Measurements from ENCODE around the gene CGREF1.

- TF ChIP-seq, protein P1, sequence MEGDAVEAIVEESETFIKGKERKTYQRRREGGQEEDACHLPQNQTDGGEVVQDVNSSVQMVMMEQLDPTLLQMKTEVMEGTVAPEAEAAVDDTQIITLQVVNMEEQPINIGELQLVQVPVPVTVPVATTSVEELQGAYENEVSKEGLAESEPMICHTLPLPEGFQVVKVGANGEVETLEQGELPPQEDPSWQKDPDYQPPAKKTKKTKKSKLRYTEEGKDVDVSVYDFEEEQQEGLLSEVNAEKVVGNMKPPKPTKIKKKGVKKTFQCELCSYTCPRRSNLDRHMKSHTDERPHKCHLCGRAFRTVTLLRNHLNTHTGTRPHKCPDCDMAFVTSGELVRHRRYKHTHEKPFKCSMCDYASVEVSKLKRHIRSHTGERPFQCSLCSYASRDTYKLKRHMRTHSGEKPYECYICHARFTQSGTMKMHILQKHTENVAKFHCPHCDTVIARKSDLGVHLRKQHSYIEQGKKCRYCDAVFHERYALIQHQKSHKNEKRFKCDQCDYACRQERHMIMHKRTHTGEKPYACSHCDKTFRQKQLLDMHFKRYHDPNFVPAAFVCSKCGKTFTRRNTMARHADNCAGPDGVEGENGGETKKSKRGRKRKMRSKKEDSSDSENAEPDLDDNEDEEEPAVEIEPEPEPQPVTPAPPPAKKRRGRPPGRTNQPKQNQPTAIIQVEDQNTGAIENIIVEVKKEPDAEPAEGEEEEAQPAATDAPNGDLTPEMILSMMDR (IDR thresholded peaks at IDR 0.05): no peak
- TF ChIP-seq EZH2 (IDR thresholded peaks at IDR 0.05; ENCODE audit: borderline replicate concordance, insufficient read depth, low read depth, low read length, poor library complexity, severe bottlenecking): no peak
Measured at GRCh38 chr2:27164960-27165763, 46.2 kb upstream of the CGREF1 start.
